NCI-H748 treated with DMSO at 0.1 percent for 48 hours (cell line): ENCODE measurements around the gene ACSL6.

Experiments used
- DNase-seq: peaks from one replicate; lab custom pipeline; 2025; lab: John Stamatoyannopoulos, UW

ACSL6 gene

DNA sequence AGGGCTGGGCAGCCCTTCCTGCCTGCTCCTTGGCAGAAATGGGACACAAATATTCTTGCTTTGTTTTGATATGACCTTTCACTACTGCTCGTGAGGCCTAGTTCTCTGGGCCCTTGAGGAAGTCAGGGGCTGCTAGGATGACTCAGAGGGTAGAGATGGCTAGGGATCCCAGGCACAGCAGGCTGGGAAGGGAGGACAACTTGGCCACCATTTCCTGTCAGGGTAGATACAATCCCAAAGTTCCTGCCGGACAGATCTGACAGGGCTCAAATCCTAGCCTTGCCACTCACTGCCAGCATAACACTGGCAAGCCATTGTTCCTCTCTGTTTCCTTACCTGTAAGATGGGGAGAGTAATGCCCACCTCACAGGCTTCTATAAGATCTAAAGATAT, 34.2 kb downstream of the ACSL6 start:
- no peak for DNase-seq

DNA sequence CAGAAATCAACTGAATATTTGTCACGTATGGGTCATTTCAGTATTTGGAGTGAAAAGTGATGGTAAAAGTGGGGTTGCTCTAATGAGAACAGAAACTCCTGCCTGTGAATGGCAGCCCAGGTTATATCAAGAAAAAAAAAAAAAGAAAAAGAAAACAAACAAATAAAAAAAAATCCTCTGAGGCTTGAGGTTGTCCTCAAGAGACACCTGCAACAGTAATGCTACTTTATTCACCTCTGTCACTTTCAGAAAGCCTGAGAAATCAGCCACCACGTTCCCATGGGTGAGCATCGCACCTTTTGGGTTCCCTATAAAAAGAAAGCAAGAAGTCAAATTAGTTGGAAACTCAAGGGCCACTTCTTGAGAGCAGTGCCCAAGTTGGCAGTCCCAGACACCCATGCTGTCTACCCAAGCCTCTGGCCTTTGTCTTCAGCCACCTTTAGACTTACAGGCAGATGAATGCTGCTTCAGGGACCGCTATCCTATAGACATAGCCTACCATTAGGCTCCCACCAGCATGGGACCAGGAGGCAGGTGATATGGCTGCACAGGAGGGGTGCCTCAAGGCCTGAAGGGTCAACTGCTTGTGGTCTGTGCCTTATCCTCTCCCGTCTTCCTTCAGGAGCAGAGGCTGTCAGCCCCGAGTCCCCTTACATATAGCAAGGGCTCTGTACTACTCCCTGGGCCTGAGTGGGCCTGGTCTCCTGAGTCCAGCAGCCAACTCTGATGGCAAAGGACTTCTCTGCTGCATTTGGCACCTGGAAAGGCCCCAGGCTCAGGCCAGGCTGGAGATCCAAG, 34.8 kb downstream of the ACSL6 start:
- no peak for DNase-seq

- no peak for DNase-seq
Measured at GRCh38 chr5:131974956-131975726, 36.3 kb downstream of the ACSL6 start.

DNA sequence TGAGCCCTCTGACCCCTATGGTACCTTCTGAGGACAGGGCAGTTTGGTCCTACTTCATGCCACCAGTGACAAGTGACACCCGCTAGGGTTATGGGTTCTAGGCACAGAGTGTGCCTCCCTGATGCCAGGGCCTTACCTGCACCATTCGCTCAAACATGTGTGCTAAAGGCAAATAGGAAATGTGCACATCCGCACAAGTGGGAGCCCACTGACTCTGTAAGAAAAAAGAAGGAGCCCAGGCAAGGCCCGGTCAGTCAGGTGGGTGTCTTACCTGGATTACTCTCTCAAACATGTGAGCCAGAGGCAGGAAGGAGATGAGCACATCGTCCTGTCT, 36.9 kb downstream of the ACSL6 start:
- DNase-seq = no peak

DNA sequence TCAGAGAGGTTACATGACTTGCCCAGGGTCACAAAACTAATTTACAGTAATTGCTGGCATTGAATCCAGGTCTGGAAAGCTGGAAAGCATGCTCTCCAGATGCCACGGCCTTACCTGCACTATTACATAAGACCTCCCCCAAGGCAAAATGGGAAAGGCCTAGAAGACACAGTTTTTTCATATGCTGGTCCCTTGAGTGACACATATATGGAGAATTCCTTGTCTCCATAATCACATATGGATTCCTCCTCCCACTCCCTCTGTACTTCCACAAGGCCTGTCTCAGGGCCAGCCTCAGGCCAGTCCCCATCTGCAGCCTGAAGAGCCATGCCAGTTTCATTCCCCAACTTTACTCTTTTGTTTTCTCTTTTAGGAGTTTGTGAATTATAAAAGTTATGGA, 37.4 kb downstream of the ACSL6 start:
- no peak for DNase-seq

- DNase-seq = no peak
Measured at GRCh38 chr5:131973089-131973712, 38.3 kb downstream of the ACSL6 start.

DNA sequence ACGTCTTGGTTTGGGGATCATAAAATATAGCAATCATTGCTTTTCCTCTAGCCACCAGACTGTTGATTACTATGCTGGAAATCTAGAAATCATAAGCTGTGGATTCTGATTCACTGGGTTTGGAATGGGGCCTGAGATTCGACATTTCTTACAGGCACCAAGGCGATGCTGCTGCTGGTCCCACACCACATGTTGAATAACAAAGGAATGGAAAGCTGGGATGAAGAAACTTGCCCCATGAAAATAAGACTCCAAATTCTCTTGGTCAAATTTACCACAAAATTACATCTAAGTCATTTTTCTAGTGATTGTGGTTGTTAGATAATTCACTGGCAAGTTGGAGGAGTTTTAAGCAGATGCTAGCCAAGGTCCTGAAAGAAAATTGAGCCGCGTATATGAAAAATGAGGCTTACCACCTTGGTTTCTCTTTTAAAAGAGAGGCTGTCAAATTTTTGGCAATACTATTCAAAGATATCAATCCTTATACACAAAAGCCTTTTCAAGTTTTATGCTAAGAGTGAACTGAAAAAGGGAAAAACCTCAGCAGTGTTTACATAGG, 43.0 kb downstream of the ACSL6 start:
- no peak for DNase-seq

GRCh38 chr5:131966551-131966950, 44.9 kb downstream of the ACSL6 start:
- DNase-seq = no peak

DNA sequence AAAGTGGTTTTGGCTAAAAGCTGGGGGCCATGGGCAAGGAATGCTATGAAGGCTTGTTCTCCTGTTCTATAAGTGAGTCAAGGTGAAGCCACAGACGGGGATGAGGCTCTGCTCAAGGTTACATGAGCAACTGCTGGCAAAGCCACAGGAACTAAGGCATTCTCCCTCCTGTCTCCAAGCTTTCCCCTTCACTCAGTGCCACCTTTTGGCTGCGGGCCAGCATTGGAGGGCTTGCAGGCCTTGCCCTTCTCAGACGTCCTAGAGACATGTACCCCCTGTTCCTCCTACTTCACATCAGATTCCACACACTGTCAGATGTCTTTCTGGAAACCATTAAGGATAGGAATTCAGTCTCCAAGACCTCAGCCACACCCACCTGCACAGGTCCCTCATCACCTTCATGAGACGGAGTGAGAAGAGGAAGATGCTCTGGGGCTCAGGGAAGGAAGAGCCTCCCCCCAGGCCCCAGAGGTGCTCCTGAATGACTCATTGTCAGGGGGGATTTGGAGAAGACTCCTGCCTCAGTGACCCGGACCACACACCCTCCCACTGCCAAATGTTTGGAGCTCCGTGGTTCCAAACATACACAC, 45.5 kb downstream of the ACSL6 start:
- no peak for DNase-seq

DNA sequence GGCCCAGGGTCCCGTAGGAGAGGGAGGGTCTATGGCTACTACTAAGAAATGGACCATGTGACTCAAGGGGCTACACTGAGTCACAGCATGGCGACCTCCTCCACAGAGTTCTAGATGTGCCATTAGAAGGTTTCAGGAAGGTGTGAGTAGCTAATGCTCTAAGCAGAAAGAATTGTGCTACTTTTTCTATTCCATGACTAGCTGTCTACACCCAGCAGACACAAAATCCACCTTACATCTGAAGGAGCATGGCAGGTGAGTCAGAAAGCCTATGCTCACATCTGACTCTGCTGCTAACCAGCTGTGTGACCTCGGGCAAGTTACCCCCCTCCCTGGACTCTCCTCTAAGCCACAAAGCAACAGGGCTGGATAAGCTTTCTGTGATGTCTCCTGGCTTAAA, 51.6 kb downstream of the ACSL6 start:
- DNase-seq = no peak

- DNase-seq = no peak
Measured at GRCh38 chr5:131959136-131959535, 52.3 kb downstream of the ACSL6 start.

- DNase-seq = no peak
Measured at GRCh38 chr5:131957721-131958441, 53.6 kb downstream of the ACSL6 start.

GRCh38 chr5:131953969-131954368, 57.5 kb downstream of the ACSL6 start:
- no peak for DNase-seq

DNA sequence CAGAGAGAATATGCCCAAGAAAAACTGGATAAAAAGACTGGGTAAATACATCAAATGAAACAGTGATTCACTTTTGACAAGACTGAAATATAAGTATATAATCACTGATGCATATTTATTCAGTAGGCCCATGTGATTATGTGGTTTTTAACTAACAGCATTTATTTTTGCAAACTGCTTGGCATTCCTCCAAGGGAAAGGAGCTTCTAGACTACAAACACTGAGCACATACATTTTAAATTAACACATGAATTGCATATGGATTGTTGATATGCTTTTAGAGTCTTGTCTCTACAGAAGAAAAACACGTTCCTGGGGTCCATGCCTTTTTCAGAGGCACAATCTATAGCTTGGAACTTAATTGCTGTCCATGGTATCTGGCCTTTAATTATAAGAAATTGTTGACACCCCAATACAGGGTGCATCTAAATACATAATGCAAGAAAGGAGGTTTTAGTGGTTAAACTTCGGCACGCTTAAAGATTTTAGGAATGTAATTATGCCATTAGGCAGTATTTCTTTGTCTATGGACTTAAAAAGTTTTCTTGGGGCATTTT, 59.1 kb downstream of the ACSL6 start:
- DNase-seq = peak; percentile 38

DNA sequence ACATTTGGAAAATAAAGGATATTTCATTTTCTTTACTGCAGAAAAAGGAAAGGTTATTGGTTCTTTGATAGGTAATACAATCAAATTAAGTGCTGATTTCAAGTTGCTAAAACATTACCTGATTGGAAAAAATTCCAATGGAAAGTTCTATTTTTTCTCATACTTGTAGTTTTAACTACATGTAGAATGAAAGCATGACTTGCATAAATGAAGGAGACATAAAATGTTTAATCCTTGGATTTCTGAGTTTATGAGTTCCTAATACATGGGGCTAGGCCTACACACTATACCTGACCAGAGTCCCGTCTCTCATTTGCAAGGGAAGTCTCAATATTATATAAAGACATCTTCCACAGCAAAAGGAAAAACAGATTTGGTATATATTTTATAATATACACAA, 60.8 kb downstream of the ACSL6 start:
- no peak for DNase-seq

DNA sequence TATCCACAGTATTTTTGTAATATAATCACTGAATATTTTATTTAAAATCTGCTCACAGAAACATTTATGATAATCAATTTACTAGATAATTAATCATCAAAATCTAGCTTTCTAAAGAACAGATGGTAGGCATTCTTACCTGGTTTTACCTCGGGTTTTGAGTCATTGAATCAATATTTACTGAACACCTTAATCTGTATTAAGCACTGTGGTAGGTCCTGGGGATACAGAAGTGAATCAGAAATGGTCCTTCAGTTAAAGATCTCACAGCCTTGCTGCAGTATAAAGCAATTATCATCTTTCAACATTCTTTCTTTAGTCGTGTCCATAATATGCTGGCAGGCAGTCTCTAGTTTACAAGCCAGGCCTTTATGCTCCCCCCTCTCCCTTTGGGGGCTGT, 64.0 kb downstream of the ACSL6 start:
- DNase-seq = peak; percentile 28

- no peak for DNase-seq
Measured at GRCh38 chr5:131945551-131946168, 65.8 kb downstream of the ACSL6 start, which contains the start of gene MEIKIN. Gene MEIKIN (minus strand): TSS chr5:131945663. CDS start chr5:131945505, 158 bp downstream.

GRCh38 chr5:131944702-131945550, 66.5 kb downstream of the ACSL6 start:
- no peak for DNase-seq

DNA sequence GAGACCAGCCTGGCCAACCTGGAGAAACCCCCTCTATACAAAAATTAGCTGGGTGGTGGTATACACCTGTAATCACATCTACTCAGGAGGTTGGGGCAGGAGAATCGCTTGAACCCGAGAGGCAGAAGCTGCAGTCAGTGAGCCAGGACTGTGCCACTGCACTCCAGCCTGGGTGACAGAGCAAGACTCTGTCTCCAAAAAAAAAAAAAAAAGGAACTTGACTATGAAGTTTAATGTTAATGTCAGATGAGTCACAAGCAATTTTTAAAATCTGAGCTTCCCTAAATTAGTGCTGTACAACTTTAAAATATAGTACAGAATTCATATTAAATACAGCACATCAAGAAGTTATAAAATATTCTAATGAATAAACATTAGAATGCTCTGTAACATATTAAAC, 67.5 kb downstream of the ACSL6 start:
- no peak for DNase-seq

DNA sequence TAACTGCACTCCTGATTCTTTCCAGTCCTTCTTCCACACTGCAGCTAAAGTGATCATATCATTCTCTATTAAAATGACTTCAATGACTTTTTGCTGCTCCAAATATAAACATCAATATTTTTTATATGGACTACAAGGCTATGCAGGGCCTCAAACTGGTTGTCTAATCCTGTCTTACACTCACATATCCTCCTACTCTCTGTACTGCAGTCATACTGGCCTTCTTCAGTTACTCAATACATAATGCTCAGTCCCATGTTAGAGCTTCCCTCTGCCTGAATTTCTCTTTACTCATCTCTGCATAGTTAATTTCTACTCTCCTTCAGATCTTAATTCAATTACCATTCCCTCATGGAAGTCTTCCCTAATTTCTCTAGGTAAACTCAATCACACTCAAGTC, 69.4 kb downstream of the ACSL6 start:
- no peak for DNase-seq
